HG02759 (cell line): ENCODE results near the gene NELL2.
A peak's percentile ranks its signal among the peaks of the same experiment; 100 is the strongest.
"Not testable (repeated sequence)": the region's sequence is repeated elsewhere in the genome, so short reads cannot be mapped to it uniquely, and the experiment has no call there.

Experiments used
- ATAC-seq: cut with Tn5 transposase; IDR thresholded peaks from one replicate; pipeline ENCODE4 v1.9.1; 2021; ENCODE audit warnings: mild to moderate bottlenecking, moderate library complexity; ENCODE audit not compliant: unreplicated experiment

NELL2 gene

GRCh38 chr12:44875954-44876543 lies at the start of gene NELL2:
Gene NELL2, minus strand, starts transcription at chr12:44876315. Its CDS starts 446 bp downstream, at chr12:44875869.
- peak; percentile 65 for ATAC-seq

DNA sequence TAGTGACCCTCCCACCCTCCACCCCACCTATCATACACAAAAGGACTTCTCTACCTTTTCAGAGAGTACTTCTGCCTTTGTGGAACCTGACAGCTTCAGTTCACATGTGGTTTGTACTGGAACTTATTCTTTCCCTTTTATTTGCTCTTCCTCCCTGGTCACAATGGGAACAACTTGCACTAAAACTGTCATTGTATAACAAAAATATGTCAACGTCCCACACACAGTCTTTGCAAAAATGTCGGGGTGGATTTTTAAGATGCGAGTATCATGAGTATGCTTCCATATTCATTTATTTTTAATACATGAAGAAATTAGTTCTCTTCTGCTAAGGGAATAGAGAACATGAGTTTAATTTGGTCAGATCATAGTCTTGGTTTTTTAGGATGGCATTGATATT lies 45.6 kb upstream of the NELL2 start:
- no peak for ATAC-seq

- ATAC-seq, result no peak
Measured at GRCh38 chr12:44917141-44917540, 41.0 kb upstream of the NELL2 start.

- no peak for ATAC-seq
Measured at GRCh38 chr12:44915958-44916357, 39.8 kb upstream of the NELL2 start.

DNA sequence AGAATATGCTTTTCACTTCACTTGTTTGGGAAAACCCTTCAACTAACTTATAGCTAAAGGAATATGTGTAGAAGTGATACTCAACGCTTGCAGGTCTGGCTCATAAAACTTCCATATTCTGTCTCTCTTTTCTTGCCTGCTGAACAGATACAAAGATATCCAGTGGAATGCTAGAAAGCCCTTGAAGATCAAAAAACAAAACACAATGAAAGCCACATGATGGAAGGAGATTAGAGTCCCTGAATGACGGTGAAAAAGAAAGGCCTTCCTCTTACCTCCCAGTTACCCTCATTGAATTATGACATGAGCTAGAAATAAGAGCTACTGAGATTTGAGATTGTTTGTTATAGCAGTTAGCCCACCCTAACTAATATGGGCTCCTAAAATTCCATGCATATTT lies 28.2 kb upstream of the NELL2 start:
- ATAC-seq, result no peak

GRCh38 chr12:44898108-44898507 lies 22.0 kb upstream of the NELL2 start:
- ATAC-seq, result not testable (repeated sequence)

DNA sequence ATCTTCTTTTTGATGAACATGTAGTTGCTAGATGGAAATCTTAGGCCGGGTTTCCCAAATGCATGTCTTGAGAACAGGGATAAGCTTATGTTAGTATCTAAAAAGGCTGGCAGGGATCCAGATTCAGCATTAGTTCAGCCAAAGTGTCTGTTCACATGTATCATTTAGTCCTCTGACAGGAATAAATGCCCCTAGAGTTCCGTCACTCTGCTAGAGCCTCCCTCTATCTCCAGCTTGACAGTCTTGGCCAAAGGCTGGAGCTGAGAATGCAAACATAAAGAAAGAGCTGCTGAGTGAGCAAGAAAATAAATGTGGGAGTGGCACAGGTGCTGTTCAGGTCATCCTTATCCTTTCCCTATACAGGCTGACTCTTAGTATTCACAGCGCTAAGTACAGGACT lies 13.8 kb upstream of the NELL2 start:
- no peak for ATAC-seq

- no peak for ATAC-seq
Measured at GRCh38 chr12:44889162-44889561, 13.0 kb upstream of the NELL2 start.

GRCh38 chr12:44885902-44886301 lies 9.8 kb upstream of the NELL2 start:
- no peak for ATAC-seq

GRCh38 chr12:44881197-44881596 lies 5.1 kb upstream of the NELL2 start:
- ATAC-seq, result no peak

DNA sequence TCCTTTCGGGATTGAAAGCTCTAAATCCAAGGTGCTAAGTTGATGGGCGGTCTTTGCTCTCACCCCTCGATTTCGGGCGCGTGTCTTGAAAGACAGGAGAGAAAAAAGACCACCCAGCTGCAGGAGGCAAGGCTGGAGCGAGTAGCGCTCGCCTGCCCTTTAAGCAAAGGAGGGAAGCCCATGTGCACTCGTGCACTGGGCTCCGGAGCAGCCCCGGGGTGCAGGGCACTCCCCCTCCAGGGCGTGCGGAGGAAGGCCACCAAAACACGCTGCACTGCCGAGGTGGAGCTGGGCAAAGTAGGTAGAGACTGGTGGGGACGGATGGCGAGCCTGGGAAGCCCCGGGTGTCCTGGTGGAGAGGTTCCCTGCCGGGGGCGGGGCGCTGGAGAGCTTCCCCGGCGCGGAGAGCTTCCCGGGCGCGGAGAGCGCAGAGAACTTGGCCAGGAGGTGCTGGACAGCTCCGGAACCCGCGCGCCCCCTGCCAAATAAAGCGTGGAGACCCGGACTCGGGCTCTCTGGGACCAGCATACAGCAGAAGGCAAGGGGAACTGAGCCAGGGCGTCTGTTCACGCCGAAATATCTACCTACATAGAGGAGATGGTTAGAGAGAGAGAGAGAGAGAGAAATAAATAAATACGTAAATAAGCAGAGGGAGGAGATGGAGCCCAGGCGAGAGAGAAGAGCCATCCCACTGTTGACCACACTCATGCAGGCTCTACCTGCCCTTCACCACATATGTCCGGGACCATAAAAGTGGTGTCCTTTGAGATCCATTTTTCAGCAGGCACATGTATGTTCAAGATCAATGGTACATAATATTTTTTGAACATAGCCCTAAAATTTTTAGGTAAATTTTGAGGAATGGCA lies 662 bp upstream of the NELL2 start:
- peak; percentile 64 for ATAC-seq

- ATAC-seq, result peak; percentile 15
Measured at GRCh38 chr12:44875417-44875953, 630 bp downstream of the NELL2 start.

- ATAC-seq, result no peak
Measured at GRCh38 chr12:44874981-44875416, 1.1 kb downstream of the NELL2 start.

GRCh38 chr12:44873898-44874297 lies 2.2 kb downstream of the NELL2 start:
- no peak for ATAC-seq

DNA sequence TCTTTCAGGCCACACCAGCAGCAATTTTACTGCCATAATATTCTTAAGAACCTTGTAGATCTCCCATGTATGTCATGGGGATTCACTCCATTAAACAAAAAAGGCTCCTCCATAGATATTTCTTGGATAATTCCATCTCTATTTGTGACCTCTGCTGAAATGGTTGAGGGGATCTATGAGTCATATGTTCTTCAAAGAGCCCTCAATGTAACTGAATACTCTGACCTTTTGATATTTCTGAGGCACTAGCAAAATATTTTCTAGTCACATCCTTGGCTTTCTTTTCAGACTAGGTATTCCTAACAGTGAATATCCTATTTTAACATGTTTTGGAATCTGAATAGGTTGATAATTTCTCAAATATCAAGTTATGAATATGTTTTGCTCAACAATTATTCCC lies 6.6 kb downstream of the NELL2 start:
- no peak for ATAC-seq

DNA sequence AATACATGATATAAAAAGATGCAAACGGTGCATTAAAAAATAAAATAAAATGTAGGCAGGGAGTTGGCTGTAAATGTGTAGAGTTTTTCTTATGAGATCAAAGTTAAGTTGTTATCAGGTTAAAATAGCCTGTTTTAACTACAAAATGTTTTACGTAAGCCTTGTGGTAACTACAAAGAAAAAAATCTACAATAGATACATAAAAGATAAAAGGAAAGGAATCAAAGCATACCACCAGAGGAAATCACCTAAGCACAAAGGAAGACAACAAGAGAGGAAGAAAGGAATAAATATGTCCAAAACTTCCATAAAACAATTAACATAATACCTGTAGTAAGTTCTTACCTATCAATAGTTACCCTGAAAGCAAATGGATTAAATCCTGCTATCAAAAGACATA lies 12.2 kb downstream of the NELL2 start:
- ATAC-seq, result no peak

- no peak for ATAC-seq
Measured at GRCh38 chr12:44859998-44860689, 16.0 kb downstream of the NELL2 start.

DNA sequence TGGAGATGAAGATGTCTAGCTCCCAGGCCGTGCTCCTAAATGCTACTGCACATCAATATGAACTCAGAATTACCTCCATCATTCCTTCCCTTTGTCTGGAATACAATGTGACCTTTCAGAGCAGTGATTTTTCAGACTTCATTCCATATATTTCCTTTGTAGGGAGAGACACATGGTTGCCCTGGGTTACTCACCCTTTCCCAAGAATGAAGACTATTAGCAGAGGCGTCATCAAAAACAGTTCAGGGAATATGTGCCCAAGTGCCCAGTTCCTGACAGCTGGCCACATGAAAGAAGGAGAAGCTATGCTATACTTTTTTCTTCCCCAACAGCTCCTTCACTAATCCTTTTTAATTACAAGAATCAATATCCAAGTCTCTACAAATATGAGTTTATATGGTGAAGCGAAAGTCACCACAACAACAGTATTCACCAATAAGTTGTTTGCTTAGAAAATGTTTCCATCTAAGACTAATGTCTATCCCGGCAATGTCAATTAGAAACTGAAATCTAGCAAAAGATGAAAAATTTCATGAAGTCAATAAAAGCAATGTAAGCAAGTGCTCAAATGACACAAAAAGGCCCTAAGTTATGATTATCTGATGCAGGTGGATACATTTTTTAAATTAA lies 17.8 kb downstream of the NELL2 start:
- ATAC-seq, result no peak

- ATAC-seq, result no peak
Measured at GRCh38 chr12:44852483-44852882, 23.6 kb downstream of the NELL2 start.

DNA sequence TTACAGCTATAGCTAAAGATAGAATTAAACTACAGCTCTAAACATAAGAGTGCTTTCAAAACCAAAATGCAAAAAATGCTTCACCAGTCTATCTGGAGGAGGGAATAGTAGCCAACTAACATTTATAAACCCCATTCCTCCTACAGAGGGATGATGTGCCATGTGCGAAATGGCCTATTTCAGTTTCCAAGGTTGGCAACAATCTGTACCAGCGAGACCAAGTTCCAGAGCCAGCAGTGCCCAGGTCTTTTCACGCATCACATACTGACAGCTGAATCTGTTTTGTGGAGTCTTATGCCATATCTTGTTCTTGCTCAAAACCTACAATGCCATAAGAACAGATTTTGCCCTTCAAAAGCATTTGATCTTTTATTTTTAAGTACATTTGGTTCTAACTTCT lies 24.5 kb downstream of the NELL2 start:
- ATAC-seq, result no peak

GRCh38 chr12:44848703-44849085 lies 27.4 kb downstream of the NELL2 start:
- ATAC-seq, result peak; percentile 52
